ENCODE measurements around the gene COPB2. TPM values are rescaled to one million over a fixed set of nuclear protein-coding genes. Genes with fewer than 3 reads are reported as not detected.

The COPB2 gene
- total and polyA plus RNA-seq, 8 donors, result 26.9 to 114 (median 93.6) TPM

DNA sequence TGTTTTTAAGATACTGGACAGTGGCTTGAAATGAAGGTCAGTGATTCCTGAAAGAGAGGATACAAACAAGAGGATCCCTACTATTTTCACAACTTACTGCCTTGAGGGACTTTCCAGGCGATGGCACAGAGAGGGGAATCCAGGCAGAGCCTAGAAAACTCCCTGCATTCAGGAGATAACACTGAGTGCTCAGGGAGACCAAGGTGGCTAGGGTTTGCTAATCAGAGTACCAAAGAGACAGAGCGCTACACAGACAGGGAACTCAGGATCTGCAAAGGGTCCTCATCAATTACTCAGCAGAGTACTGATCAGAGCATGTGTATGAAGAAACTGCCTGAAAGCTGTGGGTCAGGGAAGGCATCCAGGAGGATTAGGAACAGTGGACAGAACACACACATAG, 57.4 kb downstream of the COPB2 start:
- Histone ChIP-seq H3K4me1 (no peaks in the 10 kb centered on the region), H3K4me3 (no peak overlapping the region)
- no peak for DNase-seq

DNA sequence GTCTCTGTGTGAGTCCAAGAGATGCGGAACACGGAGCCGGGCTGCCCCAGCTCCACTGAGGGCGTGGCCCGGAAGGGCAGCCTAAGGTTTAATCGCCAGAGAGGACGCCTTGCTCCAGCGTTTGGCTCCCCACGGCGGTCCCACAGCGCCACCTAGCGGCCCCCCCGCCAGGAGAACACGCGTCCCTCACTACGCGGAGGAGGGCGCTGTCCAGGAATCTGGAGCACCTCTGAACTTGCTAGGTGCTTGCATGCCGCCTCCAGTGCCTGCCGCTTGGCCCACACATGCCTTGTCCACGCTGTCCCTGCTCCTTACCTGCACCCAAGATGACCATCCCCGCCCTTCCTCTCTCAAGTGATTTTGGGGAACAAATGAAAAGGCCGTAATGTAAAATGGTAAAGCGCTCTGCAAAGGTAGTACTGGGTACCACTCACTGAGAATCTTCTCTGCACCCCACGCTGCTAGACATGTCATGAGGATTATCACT, 60.0 kb downstream of the COPB2 start:
- WGBS, 2 donors, result 10 to 11% methylated on average over 25 of the region's 25 CpGs
- Histone ChIP-seq H3K27ac (no peak overlapping the region), H3K4me3 (no peak overlapping the region), H3K36me3 (no peaks in the 10 kb centered on the region), H3K27me3 (no peaks in the 10 kb centered on the region), H3K4me1 (no peaks in the 10 kb centered on the region), H3K9me3 (no peaks in the 10 kb centered on the region)
- peak; percentile 82 to 100 (median 94) for DNase-seq
- FAIRE-seq, result no peak
- TF ChIP-seq, protein P1, sequence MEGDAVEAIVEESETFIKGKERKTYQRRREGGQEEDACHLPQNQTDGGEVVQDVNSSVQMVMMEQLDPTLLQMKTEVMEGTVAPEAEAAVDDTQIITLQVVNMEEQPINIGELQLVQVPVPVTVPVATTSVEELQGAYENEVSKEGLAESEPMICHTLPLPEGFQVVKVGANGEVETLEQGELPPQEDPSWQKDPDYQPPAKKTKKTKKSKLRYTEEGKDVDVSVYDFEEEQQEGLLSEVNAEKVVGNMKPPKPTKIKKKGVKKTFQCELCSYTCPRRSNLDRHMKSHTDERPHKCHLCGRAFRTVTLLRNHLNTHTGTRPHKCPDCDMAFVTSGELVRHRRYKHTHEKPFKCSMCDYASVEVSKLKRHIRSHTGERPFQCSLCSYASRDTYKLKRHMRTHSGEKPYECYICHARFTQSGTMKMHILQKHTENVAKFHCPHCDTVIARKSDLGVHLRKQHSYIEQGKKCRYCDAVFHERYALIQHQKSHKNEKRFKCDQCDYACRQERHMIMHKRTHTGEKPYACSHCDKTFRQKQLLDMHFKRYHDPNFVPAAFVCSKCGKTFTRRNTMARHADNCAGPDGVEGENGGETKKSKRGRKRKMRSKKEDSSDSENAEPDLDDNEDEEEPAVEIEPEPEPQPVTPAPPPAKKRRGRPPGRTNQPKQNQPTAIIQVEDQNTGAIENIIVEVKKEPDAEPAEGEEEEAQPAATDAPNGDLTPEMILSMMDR (IDR thresholded peaks at IDR 0.05), result peak; percentile 99
- peak; percentile 99 for ATAC-seq
- intact Hi-C loops (cut with DNase I), result loop anchor here in 2 of 3 donors (5.0 to 10.0 kb wide), 3 partner anchors 217 to 395 kb away; partner anchors contain the start of genes FOXL2 (in 1 of the 2) and FOXL2NB (in 1 of the 2)

More for the DNA sequence above, 57.4 kb downstream of the COPB2 start:
- Histone ChIP-seq H3K27ac (no peak overlapping the region), H3K27me3 (no peaks in the 10 kb centered on the region), H3K9me3 (no peaks in the 10 kb centered on the region), H3K36me3 (no peaks in the 10 kb centered on the region)
- no peak for ATAC-seq
- no peak for FAIRE-seq
- TF ChIP-seq, protein P1 (IDR thresholded peaks at IDR 0.05), result no peak
- intact Hi-C loops (cut with DNase I), result loop anchor here in 2 of 3 donors (5.0 to 10.0 kb wide), 2 partner anchors 220 to 227 kb away; no protein-coding TSS in a partner anchor
- 84 to 87% methylated on average over 2 of the region's 2 CpGs for WGBS, 2 donors

GRCh38 chr3:139328356-139328755, 61.1 kb downstream of the COPB2 start:
- no peak overlapping the region for H3K4me3 ChIP-seq
- TF ChIP-seq, protein P1 (IDR thresholded peaks at IDR 0.05), result no peak
- no peaks in the 10 kb centered on the region for H3K4me1 ChIP-seq
- FAIRE-seq (no peak), DNase-seq (no peak), ATAC-seq (no peak)
- intact Hi-C loops (cut with DNase I), result loop anchor here in 2 of 3 donors (5.0 to 10.0 kb wide), 3 partner anchors 216 to 394 kb away; partner anchors contain the start of genes FOXL2 (in 1 of the 2) and FOXL2NB (in 1 of the 2)
- no peaks in the 10 kb centered on the region for H3K27me3 ChIP-seq
- no peaks in the 10 kb centered on the region for H3K9me3 ChIP-seq
- no peaks in the 10 kb centered on the region for H3K36me3 ChIP-seq
- H3K27ac ChIP-seq, result no peak overlapping the region
- WGBS, 2 donors, result 88 to 92% methylated on average over 4 of the region's 4 CpGs

- no peaks in the 10 kb centered on the region for H3K36me3 ChIP-seq
- no peak overlapping the region for H3K4me3 ChIP-seq
- intact Hi-C loops (cut with DNase I), result loop anchor here in 2 of 3 donors (5.0 to 10.0 kb wide), 3 partner anchors 216 to 393 kb away; partner anchors contain the start of genes FOXL2 (in 1 of the 2) and FOXL2NB (in 1 of the 2)
- no peak for ATAC-seq
- H3K27me3 ChIP-seq, result no peaks in the 10 kb centered on the region
- H3K4me1 ChIP-seq, result no peaks in the 10 kb centered on the region
- H3K27ac ChIP-seq, result no peak overlapping the region
- H3K9me3 ChIP-seq, result no peaks in the 10 kb centered on the region
- TF ChIP-seq, protein P1 (IDR thresholded peaks at IDR 0.05), result no peak
- WGBS, 2 donors, result 83 to 86% methylated on average over 8 of the region's 8 CpGs
- FAIRE-seq, result no peak
- DNase-seq, result no peak
Observed at GRCh38 chr3:139327861-139328260, 61.6 kb downstream of the COPB2 start.

- H3K27ac ChIP-seq, result no peak overlapping the region
- no peaks in the 10 kb centered on the region for H3K36me3 ChIP-seq
- no peaks in the 10 kb centered on the region for H3K27me3 ChIP-seq
- intact Hi-C loops (cut with DNase I), result loop anchor here in 2 of 3 donors (5.0 to 10.0 kb wide), 3 partner anchors 215 to 392 kb away; partner anchors contain the start of genes FOXL2 (in 1 of the 2) and FOXL2NB (in 1 of the 2)
- H3K9me3 ChIP-seq, result no peaks in the 10 kb centered on the region
- ATAC-seq (no peak), FAIRE-seq (no peak), DNase-seq (no peak)
- no peaks in the 10 kb centered on the region for H3K4me1 ChIP-seq
- TF ChIP-seq, protein P1 (IDR thresholded peaks at IDR 0.05), result no peak
- H3K4me3 ChIP-seq, result no peak overlapping the region
- 91 to 94% methylated on average over 5 of the region's 5 CpGs for WGBS, 2 donors
Observed at GRCh38 chr3:139327231-139327630, 62.2 kb downstream of the COPB2 start.

All from pancreas (tissue), 10 donors.